Non-pigmented ciliary epithelial cell (primary cell): Measurements from ENCODE around the gene COLGALT1.
"Not testable (repeated sequence)": the region's sequence is repeated elsewhere in the genome, so short reads cannot be mapped to it uniquely, and the experiment has no call there.

Experiments used
- DNase-seq: peaks from one replicate; pipeline ENCODE4 v3.0.0-alpha.2; 2010; ENCODE audit warnings: low read depth

Gene COLGALT1

DNA sequence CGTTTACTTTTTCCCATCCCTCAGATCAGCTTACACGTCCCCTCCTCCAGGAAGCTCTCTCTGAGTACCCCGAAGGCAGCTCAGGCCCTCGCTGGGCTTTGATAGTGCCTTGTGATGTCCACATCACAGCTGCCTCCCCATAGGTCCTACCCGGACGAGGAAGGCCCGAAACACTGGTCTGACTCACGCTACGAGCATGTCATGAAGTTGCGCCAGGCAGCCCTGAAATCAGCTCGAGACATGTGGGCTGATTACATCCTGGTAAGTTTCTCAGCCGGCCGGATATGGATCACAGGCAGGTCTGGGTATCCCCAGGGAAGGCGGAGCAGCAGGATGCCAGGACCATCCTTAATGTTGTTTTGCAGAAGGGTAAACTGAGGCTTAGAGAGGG lies 4.8 kb downstream of the COLGALT1 start:
- DNase-seq = peak; percentile 88

DNA sequence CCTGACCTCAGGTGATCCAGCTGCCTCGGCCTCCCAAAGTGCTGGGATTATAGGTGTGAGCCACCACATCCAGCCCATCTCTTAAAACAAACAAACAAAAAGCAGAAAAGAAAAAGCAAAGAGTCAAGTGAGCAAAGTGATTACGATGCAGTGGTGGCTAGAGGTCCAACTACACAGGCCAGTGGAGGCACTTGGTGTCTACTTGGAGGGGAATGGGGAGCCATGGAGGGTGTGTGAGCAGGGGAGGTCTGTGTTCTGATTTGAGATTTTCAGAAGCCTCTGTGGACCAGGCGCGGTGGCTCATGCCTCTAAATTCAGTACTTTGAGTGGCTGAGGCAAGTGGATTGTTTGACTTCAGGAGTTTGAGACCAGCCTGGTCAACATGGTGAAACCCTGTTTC lies 6.6 kb downstream of the COLGALT1 start:
- DNase-seq = no peak

DNA sequence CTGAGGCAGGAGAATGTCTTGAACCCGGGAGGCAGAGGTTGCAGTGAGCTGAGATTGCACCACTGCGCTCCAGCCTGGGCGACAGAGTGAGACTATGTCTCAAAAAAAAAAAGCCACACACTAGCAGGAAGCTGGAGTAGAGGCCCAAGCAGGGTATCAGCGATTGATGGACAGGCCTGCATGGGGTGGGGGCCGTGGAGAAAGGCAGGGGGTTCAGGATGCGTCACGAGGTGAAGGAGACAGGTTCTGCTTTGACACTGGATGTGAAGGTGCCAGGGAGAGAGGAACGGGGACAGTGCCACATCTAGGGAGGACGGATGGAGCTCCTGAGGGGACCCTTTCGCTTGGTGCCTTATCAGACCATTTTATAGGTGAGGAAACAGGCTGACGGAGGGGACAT lies 7.1 kb downstream of the COLGALT1 start:
- DNase-seq = no peak

DNA sequence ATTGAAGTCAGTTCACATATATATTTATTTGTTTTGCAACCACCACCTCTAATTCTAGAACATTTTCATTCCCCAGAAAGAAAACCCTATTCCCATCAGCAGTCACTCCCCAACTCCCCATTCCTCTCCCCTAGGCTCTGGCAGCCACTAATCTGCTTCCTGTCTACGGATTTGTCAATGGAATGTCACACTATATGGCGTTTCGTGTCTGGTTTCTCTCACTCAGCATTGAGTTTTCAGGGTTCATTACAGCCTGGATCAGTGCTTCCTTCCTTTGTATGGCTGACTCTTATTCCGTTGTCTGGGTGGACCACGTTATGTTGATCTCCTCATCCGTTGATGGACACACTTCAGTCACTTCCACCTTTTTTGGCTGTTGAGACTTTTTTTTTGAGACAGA lies 9.3 kb downstream of the COLGALT1 start:
- no peak for DNase-seq

DNA sequence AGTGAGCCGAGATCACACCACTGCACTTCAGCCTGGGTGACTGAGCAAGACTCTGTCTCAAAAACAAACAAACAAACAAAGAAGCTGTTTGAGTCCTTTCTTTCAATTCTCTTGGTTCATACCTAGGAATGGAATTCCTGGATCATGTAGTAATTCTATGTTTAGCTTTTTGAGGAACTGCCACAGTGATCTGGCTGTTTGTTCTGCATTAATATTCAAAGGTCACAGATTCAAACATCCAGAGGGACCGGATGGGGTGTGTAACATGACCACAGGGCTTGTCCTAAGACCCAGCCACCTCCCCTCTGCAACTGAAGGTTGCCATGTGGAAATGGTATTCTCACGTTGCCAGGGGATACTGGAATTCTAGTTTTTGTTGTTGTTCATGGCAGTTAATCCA lies 10.2 kb downstream of the COLGALT1 start:
- no peak for DNase-seq

DNA sequence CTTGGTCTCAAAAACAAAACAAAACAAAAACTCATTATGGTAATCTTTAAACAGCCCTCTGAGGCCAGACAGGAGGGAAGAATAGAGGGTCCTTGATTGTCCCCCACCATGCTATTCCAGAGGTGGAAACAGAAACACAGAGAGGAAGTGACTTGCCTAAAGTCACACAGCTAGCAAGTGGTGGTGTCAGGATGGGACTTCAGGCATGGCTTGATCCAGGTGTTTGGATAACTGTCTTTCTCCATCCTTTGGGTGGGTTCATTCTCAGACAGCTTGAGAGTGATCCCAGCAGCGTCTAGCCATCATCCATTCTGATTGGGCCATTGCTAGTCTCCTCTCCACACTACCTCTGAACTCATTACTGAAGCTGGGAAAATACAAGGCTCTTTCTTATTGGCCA lies 12.5 kb downstream of the COLGALT1 start:
- DNase-seq = no peak

DNA sequence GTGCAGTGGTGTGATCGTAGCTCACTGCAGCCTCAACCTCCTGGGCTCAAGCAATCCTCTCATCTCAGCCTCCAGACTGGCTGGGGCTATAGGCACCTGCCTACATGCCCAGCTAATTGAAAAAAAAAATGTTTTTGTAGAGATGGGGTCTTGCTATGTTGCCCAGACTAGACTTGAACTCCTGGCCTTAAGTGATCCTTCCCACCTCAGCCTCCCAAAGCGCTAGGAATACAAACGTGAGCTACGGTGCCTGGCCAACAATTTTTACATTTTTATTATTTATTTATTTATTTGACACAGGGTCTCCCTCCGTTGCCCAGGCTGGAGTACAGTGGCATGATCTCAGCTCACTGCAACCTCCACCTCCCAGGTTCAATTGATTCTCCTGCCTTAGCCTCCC lies 14.8 kb downstream of the COLGALT1 start:
- not testable (repeated sequence) for DNase-seq

DNA sequence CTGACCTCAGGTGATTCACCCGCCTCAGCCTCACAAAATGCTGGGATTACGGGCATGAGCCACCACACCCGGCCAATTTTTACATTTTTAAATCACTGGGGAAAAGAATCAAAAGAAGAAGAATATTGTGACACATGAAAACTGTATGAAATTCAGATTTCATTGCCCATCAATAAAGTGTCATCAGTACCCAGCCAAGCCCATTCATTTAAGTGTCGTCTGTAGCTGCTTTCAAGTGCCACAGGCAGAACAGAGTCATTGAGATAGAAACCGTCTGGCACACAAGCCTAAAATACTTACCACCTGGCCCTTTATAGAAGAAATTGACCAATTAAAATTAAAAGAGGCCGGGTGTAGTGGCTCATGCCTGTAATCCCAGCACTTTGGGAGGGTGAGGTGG lies 15.3 kb downstream of the COLGALT1 start:
- DNase-seq = no peak

DNA sequence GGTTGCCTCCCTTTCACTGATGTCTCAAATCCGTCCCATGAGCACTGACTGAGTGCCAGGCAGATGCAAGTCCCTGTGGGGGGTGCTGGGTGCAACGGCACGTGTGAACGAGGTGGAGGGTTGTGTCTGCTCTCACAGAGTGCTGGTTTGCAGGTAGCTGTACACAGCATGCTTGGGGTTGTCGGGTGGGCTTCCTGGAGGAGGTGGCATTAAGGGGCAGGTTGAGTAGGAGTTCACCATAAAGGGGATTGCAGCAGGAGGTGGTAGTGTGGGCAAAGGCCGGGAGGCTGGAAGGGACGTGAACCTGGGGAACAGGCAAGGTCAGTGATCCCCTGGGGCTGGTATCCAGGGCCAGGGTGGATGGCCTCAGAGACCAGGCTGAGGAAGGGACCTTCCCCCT lies 17.2 kb downstream of the COLGALT1 start:
- DNase-seq = no peak

DNA sequence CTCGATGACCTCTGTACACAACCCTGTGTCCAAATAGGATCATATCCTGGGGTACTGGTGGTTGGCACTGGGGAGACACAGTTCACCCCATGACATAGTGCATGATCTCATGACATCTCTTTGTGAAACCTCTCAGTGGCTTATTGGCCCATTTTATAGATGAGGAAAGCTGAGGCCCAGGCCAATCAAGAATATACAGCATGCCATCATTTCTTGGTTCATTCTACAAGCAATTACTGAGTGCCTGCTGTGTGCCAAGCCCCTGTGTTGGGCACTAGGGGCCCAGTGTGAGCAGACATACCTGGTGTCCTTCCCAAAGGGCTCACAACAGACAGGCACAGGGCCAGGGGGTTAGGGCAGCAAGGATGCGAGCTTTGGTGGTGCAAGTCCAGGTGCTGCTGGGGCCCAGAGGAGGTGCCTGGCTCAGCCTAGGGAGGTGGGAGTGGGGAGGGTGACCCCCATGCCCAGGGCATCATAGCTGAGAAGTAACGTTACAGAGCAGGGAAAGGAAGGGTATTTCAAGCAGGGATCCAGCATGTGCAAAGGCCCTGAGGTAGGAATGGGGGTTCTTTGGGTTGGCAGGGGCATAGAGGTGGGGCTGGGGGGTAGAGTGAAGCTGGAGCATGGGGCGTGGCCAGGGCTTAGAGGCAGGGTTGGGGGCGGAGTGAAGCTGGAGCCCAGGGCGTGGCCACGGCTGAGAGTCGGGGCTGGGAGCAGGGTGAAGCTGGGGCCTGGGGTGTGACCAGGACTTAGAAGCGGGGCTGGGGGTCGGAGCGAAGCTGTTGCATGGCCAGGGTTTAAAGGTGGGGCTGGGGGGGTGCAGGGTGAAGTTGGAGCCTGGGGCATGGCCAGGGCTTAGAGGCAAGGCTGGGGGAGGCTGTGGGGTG lies 20.7 kb downstream of the COLGALT1 start:
- DNase-seq = no peak

DNA sequence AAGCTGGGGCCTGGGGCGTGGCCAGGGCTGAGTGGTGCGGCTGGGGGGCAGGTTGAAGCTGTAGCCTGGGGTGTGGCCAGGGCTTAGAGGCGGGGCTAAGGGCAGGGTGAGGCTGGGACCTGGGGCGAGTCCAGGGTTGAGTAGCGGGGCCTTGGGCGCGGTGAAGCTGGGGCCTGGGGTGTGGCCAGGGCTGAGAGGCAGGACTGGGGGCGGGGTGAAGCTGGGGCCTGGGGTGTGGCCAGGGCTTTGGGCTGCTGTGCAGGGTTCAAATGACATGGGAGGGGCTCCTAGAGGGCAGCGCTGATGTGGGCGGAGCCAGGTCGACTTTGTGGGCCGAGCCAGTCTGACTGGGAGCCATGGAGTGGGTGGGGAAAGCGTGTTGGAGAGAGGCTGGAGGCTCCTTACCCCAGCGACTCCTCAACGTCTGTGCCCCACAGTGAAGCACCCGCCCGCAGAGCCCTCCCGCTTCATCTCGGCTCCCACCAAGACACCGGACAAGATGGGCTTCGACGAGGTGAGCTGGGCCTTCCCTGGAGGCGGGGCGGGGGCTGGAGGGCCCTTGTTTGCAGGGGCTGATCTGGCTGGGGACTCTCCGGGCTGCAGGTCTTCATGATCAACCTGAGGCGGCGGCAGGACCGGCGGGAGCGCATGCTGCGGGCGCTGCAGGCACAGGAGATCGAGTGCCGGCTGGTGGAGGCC lies 21.5 kb downstream of the COLGALT1 start:
- no peak for DNase-seq

DNA sequence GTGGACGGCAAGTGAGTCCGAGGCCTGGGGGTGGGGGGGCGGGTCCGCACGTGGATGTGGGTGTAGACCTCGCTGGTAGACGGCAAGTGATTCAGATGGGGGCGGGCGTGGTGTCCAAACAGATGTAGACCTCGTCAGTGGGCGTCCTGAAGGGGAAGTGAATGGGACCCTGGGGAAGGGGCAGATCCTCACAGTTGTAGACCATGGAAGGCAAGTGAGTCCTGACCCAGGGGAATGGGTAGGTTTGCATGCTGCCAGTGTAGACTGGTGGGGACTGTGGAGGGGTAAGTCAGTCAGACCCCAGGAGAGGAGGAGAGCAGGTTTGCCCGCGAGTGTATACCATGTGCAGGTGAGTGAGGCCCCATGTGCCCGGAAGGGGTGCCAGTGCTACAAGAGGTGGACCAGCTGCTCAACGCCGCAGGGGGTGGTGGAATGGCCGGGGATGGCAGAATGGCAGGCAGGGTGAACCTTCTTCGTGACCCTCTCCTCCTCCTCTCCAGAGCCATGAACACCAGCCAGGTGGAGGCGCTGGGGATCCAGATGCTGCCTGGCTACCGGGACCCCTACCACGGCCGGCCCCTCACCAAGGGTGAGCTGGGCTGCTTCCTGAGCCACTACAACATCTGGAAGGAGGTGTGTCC lies 22.1 kb downstream of the COLGALT1 start:
- no peak for DNase-seq

DNA sequence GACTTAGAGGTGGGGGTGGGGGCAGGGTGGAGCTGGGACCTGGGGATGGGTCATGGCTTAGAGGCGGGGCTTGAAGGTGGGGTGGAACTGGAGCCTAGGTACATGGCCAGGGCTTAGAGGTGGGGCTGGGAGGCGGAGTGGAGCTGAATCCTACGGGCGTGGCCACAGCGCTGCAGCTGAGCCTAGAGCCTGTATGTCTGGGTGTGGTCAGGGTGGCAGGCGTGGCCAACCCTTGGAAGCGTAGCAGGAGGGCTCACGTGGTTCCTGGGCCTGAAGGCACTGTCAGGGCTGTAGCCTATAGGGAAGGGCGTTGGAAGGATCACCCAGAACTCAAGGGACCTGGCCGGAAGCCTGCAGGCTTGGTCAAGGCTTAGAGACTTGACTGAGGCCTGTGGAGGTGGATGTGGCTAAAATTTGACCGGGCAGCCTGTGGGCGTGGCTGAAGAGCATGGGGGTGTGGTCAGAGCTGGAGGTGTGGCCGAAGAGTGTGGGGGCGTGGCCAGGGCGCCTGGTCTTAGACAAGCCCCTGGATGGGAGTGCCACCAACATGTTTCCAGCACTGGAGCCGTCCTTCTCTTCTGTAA lies 24.3 kb downstream of the COLGALT1 start:
- no peak for DNase-seq

DNA sequence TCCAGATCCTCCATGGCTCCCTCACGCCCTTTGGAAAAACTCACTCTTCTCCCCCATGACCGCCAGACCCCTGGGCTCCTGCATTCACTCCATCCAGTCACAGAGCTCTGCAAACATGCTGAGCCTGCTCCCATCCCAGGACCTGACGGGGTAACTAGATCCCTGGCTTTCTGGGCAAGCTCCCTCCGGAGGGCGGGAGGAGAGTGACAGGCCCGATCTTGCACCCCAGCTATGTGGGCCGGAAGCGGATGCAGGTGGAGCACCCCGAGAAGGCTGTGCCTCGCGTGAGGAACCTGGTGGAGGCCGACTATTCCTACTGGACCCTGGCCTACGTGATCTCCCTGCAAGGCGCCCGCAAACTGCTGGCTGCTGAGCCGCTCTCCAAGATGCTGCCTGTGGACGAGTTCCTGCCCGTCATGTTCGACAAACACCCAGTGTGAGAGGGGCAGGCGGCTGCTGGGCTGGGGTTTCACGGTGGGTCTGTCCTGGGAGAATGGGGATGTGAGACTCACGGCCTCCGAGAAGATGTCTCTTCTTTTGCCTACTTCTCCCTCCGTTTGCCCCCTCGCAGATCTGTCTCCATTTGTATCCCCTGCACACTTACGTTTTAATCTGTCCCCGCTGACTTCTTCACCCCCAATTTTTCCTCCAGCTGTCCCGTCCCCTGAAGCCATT lies 25.2 kb downstream of the COLGALT1 start:
- no peak for DNase-seq

DNA sequence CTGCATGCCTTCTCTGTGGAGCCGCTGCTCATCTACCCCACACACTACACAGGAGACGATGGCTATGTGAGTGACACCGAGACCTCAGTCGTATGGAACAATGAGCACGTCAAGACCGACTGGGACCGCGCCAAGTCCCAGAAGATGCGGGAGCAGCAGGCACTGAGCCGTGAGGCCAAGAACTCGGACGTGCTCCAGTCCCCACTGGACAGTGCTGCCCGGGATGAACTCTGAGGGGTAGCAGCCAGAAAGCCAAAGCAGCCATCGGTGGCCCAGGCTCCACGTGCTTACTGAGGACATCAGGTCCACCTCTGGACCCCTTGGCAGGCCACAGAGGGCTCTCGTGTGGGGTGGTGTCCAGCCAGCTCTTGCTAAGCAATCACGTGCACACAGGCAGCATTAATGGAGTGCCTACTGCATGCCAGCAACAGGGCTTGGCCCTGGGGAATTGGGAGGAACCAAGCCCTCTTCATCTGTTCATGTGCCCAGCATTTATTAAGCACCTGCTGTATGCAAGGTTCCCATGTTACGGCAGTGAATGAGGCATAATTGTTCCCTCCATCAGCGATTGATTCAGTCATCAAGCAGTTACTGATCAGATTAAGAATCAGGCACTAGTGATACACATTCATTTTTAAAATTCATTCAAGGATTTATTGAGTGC lies 25.9 kb downstream of the COLGALT1 start:
- no peak for DNase-seq

DNA sequence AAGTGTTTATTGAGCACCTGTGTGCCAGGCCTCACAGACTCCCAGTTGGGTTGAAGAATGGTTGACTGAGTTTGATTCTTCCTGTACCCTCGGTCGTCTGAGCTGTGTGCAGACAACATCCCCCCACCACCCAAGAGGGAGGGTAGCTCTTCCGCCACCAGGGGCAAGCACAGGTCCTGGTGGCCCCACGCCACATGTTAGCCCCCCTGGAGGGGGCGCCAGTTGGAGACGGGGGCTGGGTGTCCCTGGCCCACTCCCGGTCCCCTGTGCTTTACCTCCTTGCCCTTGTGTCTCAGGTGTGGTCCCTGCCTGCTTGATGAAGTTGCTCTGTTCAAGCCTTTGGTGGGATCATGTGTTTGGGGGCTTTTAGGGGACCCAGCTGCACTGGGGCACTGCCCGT lies 27.2 kb downstream of the COLGALT1 start:
- no peak for DNase-seq

DNA sequence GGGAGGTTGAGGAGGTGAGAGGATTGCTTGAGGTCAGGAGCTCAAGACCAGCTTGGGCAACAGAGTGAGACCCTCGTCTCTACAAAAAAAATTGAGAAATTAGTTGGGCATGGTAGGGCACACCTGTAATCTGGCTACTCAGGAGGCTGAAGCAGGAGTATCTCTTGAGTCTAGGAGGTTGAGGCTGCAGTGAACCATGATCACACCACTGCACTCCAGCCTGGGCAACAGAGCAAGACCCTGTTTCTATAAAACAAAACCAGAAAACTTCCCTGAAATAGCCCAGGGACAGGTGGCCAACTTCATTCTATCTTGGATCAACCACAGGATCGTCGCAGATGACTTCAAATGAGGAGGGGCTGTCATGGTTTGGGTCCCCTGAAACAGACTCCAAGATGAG lies 28.7 kb downstream of the COLGALT1 start:
- no peak for DNase-seq

DNA sequence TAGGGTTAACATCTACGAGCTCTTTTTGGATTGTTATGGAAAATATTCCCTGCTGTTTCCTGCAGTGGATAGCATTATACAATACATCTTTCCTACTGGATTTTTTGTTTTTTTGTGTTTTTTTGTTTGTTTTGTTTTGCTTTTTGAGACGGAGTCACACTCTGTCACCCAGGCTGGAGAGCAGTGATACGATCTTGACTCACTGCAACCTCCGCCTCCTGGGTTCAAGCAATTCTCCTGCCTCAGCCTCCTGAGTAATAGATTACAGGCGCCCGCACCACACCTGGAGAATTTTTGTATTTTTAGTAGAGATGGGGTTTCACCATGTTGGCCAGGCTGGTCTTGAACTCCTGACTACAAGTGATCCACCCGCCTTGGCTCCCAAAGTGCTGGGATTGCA lies 29.9 kb downstream of the COLGALT1 start:
- not testable (repeated sequence) for DNase-seq

DNA sequence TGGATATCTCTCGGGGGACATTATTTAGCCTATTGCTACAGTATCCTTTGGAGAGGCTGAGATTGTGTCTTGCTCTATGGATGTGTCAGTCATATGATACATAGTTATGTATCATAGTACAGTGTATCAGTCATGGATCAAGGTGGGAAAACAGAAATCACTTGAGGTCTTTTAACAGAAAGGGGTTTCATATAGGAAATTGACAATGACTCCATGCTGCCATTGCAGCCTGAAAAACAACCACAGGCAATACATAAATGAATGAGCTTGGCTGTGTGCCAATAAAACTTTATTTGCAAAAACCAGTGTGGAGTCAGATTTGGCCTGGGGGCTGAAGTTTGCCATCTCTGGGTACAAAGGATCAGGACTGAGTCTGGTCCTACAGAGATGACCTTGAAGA lies 35.4 kb downstream of the COLGALT1 start:
- no peak for DNase-seq

DNA sequence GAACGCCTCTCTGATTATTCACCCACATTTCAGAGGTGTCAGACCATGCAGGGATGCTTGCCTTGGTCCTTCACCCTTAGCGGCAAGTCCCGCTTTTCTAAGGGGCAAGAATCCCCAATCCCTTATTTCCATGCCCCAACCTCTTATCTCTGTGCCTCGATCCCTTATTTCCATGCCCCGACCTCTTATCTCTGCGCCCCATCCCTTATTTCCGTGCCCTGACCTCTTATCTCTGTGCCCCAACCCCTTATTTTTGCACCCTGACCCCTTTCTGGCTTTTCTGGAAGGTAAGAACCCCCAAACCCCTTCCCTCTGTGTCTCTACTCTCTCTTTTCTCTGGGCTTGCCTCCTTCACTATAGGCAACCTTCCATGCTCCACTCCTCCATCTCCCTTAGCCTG lies 38.8 kb downstream of the COLGALT1 start:
- DNase-seq = not testable (repeated sequence)

DNA sequence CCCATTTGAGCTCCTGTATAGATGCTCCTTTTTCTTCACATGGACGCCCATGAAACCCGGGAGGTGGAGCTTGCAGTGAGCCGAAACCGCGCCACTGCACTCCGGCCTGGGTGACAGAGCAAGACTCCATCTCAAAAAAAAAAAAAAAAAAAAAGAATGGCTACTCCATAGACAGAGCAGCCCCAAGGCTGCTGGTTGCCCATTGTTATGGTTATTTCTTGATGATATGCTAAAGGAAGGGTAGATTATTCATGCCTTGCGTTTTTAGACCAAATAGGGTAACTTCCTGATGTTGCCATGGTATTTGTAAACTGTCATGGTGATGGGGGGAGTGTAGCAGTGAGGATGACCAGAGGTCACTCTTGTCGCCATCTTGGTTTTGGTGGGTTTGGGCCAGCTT lies 42.6 kb downstream of the COLGALT1 start:
- DNase-seq = not testable (repeated sequence)

DNA sequence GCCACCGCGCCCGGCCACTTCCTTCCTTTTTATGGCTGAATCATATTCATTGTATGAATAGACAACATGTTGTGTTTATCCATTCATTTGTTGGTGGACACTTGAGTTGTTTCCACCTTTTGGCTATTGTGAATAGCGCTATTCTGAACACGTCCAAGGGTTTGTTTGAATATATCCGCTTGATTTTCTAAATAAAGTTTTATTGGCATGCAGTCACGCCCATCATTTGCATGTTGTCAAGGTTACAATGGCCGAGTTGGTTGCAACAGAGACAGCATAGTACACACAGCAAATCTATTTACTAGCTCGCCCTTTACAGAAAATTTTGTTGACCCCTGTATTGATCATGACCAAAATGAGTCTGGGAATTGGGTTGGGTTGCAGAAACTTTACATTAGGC lies 43.5 kb downstream of the COLGALT1 start:
- DNase-seq = no peak
